ENCODE data around the gene ZNF618.

Gene ZNF618

GRCh38 chr9:113876151-113876992 lies at the start of gene ZNF618:
Gene ZNF618 (plus strand): TSS chr9:113876309. CDS start chr9:113876381, 72 bp downstream.
- peak in 1 of 2 donors; percentile 4 for DNase-seq (ENCODE audit: low read depth in 2 of 2)

GRCh38 chr9:113828221-113828620 lies 47.9 kb upstream of the ZNF618 start:
- no peak for DNase-seq (ENCODE audit: low read depth in 2 of 2)

GRCh38 chr9:113837334-113837733 lies 38.8 kb upstream of the ZNF618 start:
- no peak for DNase-seq (ENCODE audit: low read depth in 2 of 2)

GRCh38 chr9:113842086-113842485 lies 34.0 kb upstream of the ZNF618 start:
- DNase-seq (ENCODE audit: low read depth in 2 of 2), result no peak

- DNase-seq (ENCODE audit: low read depth in 2 of 2), result no peak
Observed at GRCh38 chr9:113844466-113844865, 31.6 kb upstream of the ZNF618 start.

GRCh38 chr9:113851359-113851758 lies 24.8 kb upstream of the ZNF618 start:
- DNase-seq (ENCODE audit: low read depth in 2 of 2), result no peak

GRCh38 chr9:113851873-113852272 lies 24.2 kb upstream of the ZNF618 start:
- no peak for DNase-seq (ENCODE audit: low read depth in 2 of 2)

- DNase-seq (ENCODE audit: low read depth in 2 of 2), result no peak
Observed at GRCh38 chr9:113853333-113853732, 22.8 kb upstream of the ZNF618 start.

- no peak for DNase-seq (ENCODE audit: low read depth in 2 of 2)
Observed at GRCh38 chr9:113854310-113854709, 21.8 kb upstream of the ZNF618 start.

GRCh38 chr9:113857875-113858274 lies 18.2 kb upstream of the ZNF618 start:
- no peak for DNase-seq (ENCODE audit: low read depth in 2 of 2)

GRCh38 chr9:113858282-113858681 lies 17.8 kb upstream of the ZNF618 start:
- no peak for DNase-seq (ENCODE audit: low read depth in 2 of 2)

GRCh38 chr9:113863345-113863744 lies 12.8 kb upstream of the ZNF618 start:
- DNase-seq (ENCODE audit: low read depth in 2 of 2), result no peak

GRCh38 chr9:113868501-113868900 lies 7.6 kb upstream of the ZNF618 start:
- DNase-seq (ENCODE audit: low read depth in 2 of 2), result no peak

- no peak for DNase-seq (ENCODE audit: low read depth in 2 of 2)
Observed at GRCh38 chr9:113872485-113873143, 3.5 kb upstream of the ZNF618 start.

- no peak for DNase-seq (ENCODE audit: low read depth in 2 of 2)
Observed at GRCh38 chr9:113873446-113873845, 2.7 kb upstream of the ZNF618 start.

GRCh38 chr9:113873926-113874325 lies 2.2 kb upstream of the ZNF618 start:
- no peak for DNase-seq (ENCODE audit: low read depth in 2 of 2)

- DNase-seq (ENCODE audit: low read depth in 2 of 2), result no peak
Observed at GRCh38 chr9:113875459-113876150, 504 bp upstream of the ZNF618 start.

GRCh38 chr9:113876993-113877368 lies 872 bp downstream of the ZNF618 start:
- DNase-seq (ENCODE audit: low read depth in 2 of 2), result no peak

- DNase-seq (ENCODE audit: low read depth in 2 of 2), result no peak
Observed at GRCh38 chr9:113879318-113879717, 3.2 kb downstream of the ZNF618 start.

GRCh38 chr9:113879911-113880310 lies 3.8 kb downstream of the ZNF618 start:
- DNase-seq (ENCODE audit: low read depth in 2 of 2), result no peak

GRCh38 chr9:113882181-113882580 lies 6.1 kb downstream of the ZNF618 start:
- DNase-seq (ENCODE audit: low read depth in 2 of 2), result no peak

- DNase-seq (ENCODE audit: low read depth in 2 of 2), result no peak
Observed at GRCh38 chr9:113882636-113883164, 6.6 kb downstream of the ZNF618 start.
